Measurements from ENCODE around the gene GRK3.

GRK3 gene

DNA sequence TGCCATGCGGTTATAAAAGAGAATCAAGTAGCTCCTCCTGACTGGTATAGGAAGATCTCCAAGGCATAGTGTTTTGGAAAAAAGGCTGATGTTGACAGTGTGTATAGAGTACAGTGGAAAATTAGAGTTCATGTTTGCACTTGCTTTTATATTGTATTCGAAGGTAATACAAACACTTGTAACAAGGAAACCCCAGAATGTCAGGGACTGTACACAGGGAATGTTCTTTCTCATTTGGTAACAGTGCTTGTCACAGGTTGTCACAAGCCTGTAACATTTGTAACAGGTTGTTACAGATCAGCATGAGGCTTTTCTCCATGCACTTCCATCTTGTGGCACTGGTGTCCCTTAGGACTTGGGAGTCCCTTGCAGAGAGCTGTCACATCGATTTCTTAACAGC, 64.0 kb downstream of the GRK3 start:
- no peak for DNase-seq

DNA sequence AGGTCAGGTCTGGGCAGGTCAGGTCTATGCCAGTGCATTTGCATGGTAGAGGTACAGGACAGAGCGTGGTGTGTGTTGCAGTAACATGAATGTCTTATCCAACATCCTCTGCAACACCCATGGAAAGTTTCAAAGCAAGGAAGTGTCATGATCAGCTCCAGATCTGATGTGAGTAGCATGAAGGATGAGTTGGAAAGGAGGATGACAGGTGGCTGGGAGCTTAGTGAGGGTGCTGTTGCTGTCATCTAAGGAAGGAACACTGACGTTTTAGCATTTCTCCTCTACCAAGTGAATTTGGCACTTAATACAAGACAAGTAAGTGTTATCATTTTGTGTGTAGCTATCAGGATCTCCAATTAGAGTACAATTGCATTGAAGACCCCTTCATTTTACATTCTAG, 65.1 kb downstream of the GRK3 start:
- no peak for DNase-seq

DNA sequence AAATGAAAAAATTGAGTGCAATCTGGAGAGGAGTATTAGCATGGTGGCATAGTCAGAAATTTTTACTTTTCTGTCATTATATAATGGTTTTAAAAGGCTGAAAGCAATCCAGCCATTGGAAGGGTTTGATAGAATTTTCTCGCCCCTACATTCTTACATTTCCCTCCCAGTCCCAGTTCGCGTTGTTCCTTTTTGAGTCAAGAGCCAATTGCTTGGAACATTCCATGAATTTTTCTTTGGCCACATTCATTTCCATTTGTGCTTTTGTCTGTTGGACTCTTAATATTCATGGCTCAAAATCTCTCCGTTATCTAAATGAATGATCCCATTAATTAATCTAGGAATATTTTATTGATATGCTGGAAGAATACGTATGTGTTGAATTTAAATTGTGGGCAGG, 66.0 kb downstream of the GRK3 start:
- DNase-seq, result no peak

DNA sequence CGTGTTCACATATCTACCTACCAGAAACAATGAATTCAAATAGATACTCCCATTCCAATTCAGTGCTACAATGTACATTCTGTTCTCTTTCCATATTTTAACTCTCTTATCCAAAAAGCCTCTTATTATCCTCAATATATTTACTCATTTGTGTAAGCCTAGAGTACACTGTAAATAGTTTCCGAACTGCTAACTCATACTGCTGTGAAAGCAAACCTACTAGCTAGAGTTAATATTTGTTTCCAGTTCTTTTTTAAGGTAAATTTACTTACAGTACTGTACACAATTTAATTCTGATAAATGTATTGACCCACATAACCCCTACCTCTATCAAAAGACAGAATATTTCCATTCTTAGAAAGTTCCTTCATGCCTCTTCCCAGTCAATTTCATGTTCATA, 71.8 kb downstream of the GRK3 start:
- no peak for DNase-seq

DNA sequence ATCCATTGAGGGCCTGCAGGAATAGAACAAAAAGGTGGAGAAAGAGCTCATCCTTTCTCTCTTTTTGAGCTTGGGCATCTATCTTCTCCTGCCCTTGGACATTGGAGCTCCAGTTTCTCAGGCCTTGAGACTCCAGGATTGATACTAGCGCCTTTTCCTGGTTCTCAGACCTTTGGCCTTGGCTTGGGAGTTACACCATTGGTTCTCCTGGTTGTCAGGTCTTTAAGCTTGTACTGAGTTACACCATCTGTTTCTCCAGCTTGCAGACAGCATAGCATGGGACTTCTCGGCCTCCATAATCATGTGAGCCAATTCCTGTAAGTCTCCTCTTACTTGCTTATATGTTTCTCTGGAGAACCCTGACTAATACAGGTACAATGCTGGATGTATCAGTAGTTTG, 72.6 kb downstream of the GRK3 start:
- DNase-seq, result no peak

DNA sequence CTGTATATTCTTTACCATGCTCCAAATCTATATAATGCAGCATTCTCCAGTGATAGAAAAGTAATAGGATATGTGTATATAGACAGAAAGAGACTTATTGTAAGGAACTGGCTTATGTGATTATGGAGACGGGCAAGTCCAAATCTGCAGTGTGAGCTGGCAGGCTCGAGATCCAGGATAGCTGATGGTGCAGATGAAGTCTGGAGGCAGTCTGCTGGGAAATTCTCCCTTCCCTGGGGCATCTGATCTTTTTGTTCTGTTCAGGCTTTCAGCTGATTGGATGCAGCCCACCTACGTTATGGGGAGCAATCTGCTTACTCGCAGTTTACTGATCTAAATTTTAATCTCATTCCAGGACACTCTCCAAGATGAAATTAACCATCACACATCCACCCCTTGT, 73.2 kb downstream of the GRK3 start:
- DNase-seq, result no peak

DNA sequence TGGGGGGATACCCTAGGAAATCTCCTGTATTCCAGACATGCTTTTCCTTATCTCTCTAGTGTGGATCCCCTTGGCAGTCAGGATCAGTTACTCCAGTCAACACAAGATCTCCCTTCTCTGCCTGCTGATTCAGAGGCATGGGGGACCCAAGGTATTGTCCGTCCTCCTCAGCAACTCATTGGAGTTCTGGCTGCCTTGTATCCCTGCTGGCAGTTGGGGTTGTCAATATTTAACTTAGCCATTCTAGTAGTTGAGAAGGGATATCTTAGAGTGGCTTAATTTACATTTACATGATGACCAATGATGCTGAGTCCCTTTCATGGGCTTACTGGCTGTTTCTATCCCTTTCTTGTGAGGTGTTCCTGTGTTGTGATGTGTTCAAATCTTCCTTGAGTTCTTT, 74.2 kb downstream of the GRK3 start:
- DNase-seq, result no peak

DNA sequence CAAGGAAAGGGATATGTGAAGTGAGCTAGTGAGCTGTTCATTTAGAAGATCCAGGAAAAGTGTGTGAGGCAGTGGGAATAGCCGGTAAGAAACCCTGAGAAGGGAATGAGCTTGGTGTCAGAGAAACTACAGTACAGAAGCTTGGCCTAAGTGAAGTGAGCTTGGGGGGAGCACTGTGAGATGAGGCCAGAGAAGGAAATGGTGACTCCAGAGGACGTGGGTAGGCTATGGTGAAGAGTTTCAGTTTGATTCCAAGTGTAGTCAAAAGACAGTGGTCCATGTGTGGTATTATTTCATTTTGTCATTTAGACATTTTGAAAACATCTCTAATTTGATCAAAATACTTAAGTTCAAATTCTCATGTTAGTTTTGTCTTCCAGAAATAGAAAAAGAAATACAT, 77.2 kb downstream of the GRK3 start:
- DNase-seq, result no peak

DNA sequence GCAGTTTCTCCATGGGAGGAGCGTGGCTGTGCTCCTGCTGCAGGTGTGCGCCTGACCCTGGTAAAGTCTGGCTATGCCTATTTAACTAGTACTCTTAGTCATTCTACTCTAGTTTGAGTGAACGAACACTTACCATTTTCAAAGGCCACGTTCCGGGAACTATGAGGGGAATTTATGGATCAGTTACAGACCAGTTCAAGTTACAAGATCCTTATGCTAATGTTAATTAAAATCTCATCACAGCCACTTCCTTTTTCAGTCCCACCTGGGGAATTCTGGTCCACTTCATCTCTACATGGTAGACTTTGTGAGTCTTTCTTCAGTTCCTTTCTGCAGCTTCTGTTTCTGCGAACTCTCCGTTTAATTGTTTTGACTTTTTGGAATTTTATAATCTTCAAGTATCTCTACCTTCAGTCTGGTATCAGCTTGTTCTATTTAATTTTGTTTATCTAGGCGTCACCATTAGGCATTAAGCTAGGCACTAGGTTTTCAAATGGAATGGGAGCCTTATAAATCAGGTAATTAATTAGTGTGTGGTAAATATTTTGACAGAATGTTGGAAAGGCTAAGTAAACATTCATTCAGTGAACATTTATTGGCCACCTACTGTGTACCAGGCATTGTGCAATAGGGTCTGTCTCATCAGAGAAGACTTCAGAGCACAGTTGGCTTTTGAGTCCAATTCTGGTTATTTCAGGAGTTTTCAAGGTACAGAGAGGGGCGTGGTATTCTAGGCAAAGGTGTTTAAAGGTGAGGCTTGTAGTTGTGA, 78.9 kb downstream of the GRK3 start:
- DNase-seq, result no peak

DNA sequence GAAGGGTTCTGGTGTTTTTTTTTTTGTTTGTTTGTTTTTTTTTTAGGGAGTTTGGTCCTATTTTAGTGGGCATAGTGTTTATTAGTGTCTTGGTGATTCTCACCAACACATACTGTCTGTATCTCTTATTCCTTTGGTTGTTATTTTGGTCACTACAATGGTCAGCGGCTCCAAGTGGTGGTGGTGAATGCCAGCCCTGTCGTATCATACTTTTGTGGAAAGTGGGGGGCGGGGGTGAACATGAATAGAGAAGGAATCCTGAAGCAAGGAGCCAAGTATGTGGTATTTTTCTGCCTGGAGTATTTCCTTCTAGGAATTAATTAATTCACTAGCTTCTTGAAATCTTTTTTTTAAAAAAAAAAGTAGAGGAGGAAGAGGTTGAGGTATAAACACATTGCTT, 79.6 kb downstream of the GRK3 start:
- peak; percentile 36 for DNase-seq

DNA sequence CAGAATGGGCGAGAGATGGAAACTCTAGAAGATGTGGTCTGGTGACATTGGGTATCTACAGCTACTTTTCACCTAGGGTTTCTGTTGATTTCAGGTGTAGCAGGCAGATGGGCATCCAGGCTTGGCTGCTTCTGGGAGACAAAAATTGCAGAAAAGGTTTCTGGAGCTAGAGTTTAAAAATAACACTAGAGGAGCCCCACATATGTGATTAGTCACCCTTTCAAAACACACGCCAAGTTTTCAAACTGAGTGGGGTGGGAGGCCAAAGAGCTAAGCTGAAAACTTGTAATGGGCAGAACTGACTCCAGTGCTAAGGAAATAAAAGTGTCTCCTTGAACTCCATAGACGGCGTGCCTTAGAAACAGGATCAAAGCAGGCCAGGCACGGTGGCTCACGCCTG, 80.8 kb downstream of the GRK3 start:
- peak; percentile 45 for DNase-seq

DNA sequence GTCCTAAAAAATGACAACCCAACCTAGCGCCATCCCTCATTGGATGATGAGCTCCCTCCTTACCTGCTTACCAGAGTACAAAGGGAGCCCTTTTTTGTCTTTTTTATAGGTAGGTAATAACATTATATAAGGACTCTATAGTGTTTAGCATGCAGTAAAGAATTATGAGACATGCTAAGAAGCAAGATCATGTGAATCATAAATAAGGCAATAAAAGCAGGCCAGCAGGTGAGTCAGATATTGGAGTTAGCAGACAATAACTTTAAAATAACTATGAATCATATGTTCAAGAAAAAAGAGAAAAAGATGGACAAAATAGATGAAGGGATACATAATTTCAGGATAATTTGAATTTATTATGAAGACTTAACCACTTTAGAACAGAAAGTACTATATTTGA, 81.5 kb downstream of the GRK3 start:
- peak; percentile 20 for DNase-seq

DNA sequence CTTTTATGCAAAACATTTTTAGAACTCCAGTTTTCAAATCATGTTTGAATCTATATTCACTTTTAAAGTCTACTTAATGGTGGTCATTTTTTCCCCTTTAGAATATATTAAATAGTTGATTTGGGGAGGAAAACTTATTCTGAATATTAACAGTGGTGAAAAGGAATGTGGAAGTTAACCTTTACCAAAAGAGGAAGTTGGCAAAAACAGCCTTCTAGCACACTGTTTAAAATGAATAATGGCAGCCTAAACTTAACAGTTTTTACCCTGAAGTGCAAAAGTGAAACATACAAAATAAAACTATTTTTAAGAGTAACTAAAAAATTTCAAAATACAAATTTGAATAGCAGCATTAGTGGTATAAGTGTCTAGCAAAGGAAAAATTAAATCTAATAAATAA, 86.4 kb downstream of the GRK3 start:
- DNase-seq, result no peak

DNA sequence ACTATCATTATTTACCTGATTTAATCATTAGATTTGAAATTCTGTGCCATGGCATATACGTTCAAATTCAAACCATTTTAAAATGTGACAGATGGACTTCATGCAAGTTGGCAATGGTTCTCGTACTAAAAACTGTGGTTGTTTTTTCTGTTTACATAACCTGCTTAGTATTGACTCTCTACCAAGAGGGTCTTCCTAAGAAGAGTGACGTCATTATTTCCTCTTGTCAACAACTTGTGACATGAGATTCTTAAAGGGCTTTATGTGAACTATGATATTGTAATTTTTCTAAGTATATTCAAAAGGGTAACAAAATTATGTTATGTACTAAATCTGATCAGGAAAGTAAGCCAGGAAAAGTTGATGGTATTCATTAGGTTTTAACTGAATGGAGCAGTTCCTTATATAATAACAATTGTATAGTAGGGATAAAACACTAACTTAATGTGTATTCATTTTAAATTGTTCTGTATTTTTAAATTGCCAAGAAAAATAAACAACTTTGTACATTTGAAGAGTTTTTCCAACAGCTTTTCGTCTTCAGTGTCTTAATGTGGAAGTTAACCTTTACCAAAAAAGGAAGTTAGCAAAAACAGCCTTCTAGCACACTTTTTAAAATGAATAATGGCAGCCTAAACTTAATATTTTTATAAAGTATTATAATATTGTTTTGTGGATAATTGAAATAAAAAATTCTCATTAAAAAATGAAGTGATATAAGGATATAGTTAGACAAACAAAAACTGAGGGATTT, 87.0 kb downstream of the GRK3 start:
- DNase-seq, result no peak

DNA sequence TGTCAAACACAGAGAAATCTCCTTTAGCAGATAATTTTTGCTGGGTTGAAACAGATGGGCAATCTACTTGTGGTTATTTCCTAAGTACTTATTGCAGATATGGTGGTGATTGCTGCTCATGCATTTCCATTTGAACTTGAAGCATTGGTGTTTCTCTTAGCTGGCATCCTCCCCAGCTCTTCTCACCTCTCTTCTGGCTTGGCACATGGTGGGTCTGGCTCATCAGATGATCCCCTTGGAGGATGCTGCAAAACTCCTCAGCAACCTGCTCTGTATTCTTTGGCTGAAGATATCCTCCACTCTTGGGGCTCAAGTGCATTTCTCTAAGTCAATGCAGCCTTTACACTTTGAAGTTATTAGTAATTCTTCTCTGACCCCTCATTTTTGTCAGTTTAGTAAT, 90.2 kb downstream of the GRK3 start:
- DNase-seq, result no peak

DNA sequence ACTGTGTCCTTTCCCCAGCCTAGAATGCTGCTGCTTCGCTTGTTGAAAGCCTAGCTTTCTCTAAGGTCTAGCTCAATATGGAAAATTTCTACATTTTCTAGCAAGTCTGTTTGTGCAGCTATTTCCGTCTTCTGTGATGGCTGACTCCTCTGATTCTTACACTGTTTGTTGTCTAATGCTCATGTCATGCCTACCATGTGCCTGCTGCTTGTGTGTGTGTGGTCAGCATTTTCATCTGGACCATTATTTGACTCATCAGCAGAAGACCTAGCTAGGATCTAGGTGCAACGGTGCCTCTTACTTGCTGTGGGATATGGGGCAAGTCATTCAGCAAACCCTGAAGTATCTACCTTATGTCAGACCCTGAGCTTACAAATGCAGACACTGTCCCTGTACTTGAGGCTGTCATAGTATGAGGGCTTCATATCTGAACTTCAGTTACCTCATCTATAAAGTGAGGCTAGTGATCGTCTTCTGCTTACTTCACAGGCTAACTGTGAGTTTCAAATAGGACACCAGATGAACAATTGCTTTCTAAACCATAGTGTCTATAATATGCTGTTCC, 91.0 kb downstream of the GRK3 start:
- DNase-seq, result no peak

DNA sequence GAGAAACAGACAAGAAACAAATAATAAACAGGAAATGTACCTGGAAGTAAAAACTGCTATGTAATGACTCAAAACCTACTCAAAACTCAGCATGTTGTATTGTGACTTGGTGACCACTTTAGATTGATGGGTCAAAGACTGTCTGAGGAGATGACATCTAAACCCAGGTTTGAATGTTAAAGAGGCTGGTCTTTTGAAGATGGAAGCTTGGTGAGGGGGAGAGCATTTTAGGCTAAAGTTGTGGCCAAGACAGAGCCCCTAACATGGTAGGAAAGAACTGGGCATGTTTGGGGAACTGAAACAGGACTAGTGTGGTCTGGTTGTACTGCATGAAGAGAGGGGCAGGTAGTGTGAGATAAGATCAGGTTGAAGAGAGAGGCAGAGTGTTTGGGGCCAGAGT, 92.2 kb downstream of the GRK3 start:
- no peak for DNase-seq

DNA sequence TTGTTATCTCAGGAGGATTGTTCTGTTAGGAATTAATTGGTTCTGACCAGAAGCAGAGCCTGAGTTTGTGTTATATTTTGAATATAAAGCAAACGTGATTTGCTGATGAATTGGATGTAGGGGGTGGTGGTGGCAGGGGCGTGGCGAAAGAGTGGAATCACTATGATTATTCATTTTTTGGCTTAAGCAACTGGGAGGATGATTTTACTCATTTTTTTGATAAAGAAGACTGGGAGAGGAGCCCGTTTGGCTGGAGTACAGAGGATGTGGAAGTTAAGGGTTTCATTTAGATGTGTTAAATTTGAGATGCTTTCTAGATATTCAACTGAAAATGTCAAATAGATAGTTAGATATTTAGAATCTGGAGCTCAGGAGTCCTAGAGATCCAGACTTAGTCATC, 94.2 kb downstream of the GRK3 start:
- no peak for DNase-seq

DNA sequence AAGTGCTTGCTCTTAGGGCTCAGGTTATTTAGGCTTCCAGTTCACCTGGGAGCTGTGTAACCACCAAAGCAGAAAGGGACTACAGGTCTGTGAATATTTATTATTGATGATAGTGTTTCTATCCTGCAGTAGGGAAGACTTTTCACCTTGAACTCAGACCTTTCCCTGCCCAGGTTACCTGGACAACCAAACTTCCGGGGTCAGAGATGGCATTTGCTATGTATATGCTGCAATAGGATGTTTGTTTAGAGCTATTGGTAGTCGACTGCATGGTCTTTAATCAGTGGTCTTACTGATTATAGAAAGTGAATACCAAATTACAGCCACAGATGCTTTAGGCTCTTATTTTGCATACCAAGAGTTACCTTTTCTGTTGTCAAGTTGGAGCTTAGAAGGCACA, 94.9 kb downstream of the GRK3 start:
- DNase-seq, result no peak

DNA sequence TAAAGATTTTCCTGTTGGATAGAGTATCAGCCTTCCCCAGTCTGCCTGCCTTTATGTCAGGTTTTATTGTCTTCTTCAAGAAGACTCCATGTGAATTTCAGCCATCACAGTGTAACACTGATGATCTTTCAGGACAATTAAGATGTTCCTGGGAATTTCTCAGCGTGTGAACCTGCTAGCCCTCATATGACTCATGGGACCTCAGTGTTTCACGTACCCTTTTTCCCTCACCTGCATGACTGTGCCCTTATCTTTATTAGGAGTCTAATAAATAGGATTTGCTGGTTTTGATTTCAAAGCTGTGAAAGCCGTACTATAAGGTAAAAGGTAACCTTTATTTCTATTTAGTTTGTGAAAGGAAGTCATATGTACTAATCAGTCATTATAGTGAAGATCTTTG, 95.9 kb downstream of the GRK3 start:
- DNase-seq, result no peak

DNA sequence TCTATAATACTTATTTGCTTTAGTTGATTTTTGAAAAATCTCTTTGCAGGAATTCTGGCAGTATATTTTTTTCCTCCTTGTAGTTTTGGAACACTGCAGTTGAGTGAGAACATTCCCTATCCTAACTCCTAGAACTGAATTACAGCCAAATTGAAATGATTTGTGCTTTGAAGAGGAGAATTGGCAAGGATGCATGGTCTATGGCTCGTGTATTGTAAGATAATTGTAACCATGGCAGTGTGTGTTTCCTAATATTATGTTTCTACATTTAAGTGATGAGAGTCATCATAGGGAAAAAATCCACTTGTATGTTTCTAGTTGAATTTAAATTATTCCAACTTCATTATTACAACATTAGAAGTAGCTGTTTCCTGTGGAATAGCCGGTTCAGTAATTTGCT, 96.6 kb downstream of the GRK3 start:
- no peak for DNase-seq

DNA sequence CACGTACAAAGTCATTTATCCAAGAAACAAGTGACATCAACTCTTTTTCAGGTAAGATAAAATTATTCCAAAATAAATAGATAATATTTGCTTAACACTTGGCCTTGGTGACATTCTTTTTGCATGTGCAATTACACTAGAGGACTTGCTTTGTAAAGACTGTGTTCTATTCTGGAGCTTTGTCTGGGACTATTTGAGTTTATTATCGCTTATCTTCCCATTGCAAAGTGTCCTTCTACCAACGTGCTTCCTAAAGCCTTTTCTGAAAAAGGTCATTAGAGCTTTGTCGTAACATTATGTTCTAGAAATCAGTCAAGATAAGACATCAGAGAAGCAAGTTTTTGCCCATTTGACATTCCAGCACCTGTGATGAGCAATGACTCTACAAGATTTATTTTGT, 99.2 kb downstream of the GRK3 start:
- DNase-seq, result no peak

DNA sequence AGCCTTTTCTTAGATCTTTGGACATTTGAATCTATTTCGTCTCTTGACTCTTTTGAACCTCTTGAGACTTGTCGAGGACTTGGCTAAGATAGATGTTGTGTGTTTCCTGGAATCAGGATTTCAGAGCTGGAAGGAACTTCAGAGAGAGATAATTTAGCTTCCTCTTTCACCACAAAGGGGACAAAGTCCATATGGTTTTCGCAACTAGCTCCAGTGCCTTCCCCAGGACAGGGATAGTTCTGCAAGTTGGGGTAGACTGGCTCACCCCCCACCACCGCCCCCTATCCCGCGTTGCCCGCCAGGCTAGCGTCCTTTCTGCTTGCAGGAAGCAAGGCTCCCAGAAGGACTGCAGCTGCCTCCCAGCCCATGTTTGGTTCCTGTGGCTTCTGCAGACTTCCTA, 101.8 kb downstream of the GRK3 start:
- DNase-seq, result no peak

DNA sequence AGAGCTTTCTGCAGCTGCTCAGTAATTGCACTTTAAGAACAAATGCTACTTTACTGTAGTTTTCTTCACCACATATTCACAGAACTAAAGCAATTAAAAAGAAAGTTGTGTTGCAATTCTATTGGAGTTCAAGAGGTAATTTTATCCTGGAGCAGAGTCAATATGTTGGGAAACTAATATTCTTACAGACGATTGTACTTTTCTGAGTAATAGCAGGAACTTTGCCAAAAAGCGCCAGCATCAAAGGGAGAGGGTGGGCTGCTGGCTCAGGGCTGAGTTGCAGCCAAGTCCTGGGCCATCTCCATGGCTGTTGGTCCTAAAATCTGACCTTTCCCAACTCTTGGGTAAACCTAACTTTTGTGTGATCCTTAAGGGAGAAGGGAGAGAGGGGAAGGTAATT, 104.0 kb downstream of the GRK3 start:
- peak; percentile 69 for DNase-seq
